PC-9 (cell line): ENCODE measurements around the gene CREG1.

Source experiments
- CTCF ChIP-seq: fragments of 200-600 bp; sonication (generic); conservative IDR thresholded peaks from 2 replicates; pipeline ENCODE4 v1.6.1; 2017; ENCODE audit warnings: mixed run types, antibody characterized with exemption, mild to moderate bottlenecking, moderate library complexity
- EZH2 ChIP-seq: fragments of 200-600 bp; sonication (generic); IDR thresholded peaks from 2 replicates; pipeline ENCODE4 v1.8.0; 2017; ENCODE audit warnings: antibody characterized with exemption, low read depth

DNA sequence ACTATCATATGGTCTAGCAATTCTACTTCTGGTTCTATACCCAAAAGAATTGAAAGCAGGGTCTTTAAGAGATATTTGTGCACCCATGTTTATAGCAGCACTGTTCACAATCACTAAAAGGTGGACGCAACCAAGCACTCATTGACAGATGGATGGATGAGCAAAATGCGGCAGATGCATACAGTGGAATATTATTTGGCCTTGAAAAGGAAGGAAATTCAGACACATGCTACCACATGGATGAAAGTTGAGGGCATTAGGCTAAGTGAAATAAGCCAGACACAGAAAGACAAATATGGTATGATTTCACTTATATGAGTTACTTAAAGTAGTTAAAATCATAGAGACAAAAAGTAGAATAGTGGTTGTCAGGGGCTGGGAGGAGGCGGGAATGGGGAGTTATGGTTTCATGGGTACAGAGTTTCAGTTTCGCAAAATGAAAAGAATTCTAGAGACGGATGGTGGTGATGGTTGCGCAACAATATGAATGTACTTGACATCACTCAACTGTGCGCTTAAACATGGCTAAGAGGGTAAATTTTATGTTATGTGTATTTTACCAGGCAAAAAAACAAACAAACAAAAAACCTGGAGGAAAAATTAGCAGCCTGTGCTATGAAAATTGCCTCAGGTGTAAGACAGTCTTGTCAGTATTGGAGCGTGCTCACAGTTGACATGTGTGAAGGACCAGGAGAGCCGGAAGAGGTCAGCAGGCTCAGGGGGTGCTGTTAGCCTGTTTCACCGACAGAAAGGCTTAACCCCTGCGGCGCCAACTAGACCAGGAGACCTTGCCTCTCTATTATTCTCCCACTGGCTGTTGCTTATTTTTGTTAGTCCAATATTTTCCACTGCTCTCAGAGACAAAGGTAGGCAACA lies 61.7 kb downstream of the CREG1 start:
- TF ChIP-seq CTCF (no peak), EZH2 (no peak)
